Omental fat pad (tissue), 4 donors: Measurements from ENCODE around the gene MAP2K6. TPM values are rescaled to one million over a fixed set of nuclear protein-coding genes. Genes with fewer than 3 reads are reported as not detected.

ENCODE experiments used
- ATAC-seq: fragments of 150-250 bp; one replicate; pipeline ENCODE4 v1.9.1; 2016; ENCODE audit warnings: mild to moderate bottlenecking, moderate library complexity; ENCODE audit not compliant: low FRiP score
- DNase-seq: peaks from one replicate; pipeline ENCODE4 v3.0.0-alpha.2; 2019; ENCODE audit warnings: low spot score
- total RNA-seq, 4 donors: library from RNA; depleted of rRNA; stranded (reverse); fragments of >200 nt; gene quantifications; one replicate each; pipeline ENCODE4 v1.1.0, GENCODE V29; 2016
- TF ChIP-seq, protein P1 (sequence below), 3 donors: fragments of 450-650 bp; IDR thresholded peaks; one replicate each; pipeline ENCODE4 v1.5.1; 2016 to 2017; ENCODE audit warnings: antibody characterized with exemption in 3 of 3, mild to moderate bottlenecking in 3 of 3, moderate library complexity in 2 of 3

Gene MAP2K6
- total RNA-seq, result 10 to 100 TPM in 1 of 4 donors, 1 to 10 TPM in 3; 3.5 to 24.3 (median 4.8) TPM

DNA sequence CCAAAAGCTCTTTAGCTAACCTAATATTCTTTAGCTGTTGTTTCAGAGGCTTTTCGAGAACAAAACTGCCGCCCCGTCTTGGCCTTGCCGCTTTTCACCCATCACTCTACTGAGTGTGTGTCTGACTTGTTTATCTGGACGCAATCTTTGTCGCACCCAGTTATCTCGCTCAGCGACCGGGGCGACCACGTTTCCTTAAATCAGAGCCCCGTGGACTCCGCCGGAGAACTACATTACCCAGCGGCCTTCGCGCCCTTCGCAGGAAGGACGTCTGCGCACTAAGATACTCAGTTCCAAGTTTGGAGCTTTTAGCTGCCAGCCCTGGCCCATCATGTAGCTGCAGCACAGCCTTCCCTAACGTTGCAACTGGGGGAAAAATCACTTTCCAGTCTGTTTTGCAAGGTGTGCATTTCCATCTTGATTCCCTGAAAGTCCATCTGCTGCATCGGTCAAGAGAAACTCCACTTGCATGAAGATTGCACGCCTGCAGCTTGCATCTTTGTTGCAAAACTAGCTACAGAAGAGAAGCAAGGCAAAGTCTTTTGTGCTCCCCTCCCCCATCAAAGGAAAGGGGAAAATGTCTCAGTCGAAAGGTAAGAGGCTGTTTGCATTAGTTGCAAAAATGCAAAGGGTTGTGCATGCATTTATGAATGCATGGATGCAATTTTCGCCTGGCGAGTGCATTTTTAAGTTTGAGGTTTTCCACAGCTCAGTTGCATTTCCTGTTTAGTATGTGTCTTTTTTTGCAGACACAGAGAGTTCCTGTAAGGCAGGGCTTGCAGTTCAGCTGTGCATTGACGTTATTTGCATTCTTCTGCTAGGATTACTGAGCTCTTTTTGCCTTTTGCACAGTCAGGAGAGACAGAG lies at the start of gene MAP2K6:
Gene MAP2K6, plus strand, starts transcription at position 290 of the 867 bp plus-strand sequence. Its CDS starts 288 bp downstream, at position 578.
- TF ChIP-seq, protein P1, sequence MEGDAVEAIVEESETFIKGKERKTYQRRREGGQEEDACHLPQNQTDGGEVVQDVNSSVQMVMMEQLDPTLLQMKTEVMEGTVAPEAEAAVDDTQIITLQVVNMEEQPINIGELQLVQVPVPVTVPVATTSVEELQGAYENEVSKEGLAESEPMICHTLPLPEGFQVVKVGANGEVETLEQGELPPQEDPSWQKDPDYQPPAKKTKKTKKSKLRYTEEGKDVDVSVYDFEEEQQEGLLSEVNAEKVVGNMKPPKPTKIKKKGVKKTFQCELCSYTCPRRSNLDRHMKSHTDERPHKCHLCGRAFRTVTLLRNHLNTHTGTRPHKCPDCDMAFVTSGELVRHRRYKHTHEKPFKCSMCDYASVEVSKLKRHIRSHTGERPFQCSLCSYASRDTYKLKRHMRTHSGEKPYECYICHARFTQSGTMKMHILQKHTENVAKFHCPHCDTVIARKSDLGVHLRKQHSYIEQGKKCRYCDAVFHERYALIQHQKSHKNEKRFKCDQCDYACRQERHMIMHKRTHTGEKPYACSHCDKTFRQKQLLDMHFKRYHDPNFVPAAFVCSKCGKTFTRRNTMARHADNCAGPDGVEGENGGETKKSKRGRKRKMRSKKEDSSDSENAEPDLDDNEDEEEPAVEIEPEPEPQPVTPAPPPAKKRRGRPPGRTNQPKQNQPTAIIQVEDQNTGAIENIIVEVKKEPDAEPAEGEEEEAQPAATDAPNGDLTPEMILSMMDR (IDR thresholded peaks at IDR 0.05), result no peak
- peak; percentile 87 for ATAC-seq
- DNase-seq, result peak; percentile 45

DNA sequence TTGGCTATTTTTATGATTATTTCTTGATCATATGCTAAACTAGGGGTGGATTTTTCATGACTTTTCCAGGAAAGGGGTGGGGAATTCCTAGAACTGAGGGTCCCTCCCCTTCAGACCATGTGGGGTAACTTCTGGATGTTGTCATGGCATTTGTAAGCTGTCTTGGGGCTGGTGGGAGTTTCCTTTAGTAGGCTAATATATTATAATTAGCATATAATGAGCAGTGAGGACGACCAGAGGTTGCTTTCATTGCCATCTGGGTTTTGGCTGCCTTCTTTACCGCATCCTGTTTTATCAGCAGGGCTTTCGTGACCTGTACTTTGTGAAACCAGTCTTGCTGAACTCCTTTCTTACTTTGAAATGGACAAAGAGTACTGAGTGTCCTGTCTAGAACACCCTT lies 47.2 kb upstream of the MAP2K6 start:
- DNase-seq (no peak), ATAC-seq (no peak)
- TF ChIP-seq, protein P1 (IDR thresholded peaks at IDR 0.05), result no peak

DNA sequence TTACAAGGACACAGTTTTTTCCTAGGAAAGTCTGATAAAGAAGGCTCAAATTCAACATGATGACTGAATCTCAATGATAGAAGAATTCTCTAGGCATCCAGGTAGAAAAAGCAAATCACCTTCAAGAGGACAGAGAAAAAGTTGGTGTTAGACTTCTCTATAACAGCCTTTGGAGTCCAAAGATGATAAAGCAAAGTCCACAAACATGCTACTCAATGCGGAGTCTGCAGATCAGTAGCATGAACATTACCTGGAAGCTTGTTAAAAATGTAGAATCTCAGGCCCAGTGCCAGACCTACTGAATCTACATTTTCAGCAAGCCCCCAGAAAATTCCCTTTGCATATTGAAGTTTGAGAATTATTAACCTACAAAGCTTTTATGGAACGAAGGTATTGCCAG lies 41.4 kb upstream of the MAP2K6 start:
- no peak for ATAC-seq
- no peak for DNase-seq

DNA sequence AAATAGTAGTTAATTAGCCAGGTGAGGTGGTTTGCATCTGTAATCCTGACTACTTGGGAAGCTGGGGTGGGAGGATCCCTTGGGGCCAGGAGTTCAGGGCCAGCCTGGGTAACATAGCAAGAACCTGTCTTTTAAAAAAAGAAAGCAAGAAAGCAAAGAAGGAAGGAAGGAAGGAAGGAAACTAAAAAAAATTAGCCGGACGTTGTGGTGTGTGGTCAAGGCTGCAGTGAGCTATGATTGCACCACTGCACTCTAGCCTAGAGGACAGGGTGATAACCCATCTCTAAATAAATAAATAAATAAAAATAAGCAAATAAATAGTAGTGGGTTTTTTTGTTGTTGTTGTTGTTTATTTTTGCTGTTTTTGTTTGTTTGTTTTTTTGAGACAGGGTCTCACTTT lies 39.3 kb upstream of the MAP2K6 start:
- TF ChIP-seq, protein P1 (IDR thresholded peaks at IDR 0.05), result no peak
- ATAC-seq (no peak), DNase-seq (no peak)

More for the DNA sequence above, 41.4 kb upstream of the MAP2K6 start:
- TF ChIP-seq, protein P1 (IDR thresholded peaks at IDR 0.05), result no peak

DNA sequence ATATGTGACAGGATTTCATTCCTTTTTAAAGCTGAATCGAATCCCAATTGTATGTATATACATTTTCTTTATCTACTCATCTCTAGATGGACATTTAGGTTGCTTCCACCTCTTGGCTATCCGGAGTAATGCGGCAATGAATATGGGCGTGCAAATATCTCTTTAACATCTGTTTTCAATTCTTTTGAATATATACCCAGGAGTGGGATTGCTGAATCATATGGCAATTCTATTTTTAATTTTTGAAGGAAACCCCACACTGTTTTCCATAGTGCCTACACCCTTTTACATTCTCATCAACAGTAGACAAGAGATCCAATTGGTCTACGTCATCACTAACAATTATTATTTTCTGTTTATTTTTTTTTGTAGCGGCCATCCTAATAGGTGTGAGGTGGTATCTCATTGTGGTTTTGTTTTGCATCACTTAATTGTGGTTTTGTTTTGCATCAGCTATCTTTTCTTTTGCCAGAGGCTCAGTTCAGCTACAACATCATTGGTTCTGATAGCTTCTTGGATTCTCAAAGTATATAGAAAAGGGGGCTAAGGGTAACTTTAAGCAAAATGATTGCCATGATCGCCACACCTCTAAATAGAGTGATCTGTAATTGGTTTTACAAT lies 25.6 kb upstream of the MAP2K6 start:
- no peak for ATAC-seq
- DNase-seq, result no peak
- TF ChIP-seq, protein P1 (IDR thresholded peaks at IDR 0.05), result no peak

DNA sequence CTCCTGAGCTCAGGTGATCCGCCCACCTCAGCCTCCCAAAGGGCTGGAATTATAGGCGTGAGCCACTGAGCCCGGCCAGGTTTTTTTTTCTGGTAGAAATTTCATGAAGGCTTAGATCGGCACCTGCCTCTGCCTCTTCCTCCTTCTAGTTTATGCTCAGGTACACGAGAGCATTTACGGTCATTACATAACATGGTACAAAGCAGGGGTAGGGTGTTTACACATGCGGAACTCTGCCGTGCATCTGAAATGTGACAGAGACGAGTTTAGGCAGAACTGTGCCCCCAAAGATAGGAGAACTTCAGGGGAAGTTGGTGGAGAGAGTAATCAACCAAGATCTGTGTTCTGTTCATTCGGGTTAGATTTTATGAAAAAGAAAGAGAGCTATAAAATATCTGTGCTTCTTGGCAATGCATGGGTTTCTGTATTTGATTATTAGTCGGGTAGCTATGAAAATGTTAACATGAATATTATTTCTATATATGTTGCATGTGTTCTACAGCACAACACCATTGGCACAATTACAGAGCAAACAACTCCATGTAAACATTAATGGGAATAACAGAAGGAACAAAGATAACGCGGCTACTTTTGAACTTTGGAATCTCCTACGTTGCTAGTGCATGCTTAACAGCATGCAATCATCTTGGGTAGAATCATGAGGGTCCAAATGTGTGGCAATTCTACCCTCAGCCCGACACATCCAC lies 23.5 kb upstream of the MAP2K6 start:
- TF ChIP-seq, protein P1 (IDR thresholded peaks at IDR 0.05), result no peak
- ATAC-seq, result no peak
- no peak for DNase-seq
